HG02678 (cell line): Measurements from ENCODE around the gene RCL1.

Experiments used
- ATAC-seq: cut with Tn5 transposase; IDR thresholded peaks from one replicate; pipeline ENCODE4 v1.9.1; 2021; ENCODE audit warnings: mild to moderate bottlenecking, moderate library complexity; ENCODE audit not compliant: unreplicated experiment

The RCL1 gene

GRCh38 chr9:4805191-4805918 lies 12.6 kb downstream of the RCL1 start:
- no peak for ATAC-seq

DNA sequence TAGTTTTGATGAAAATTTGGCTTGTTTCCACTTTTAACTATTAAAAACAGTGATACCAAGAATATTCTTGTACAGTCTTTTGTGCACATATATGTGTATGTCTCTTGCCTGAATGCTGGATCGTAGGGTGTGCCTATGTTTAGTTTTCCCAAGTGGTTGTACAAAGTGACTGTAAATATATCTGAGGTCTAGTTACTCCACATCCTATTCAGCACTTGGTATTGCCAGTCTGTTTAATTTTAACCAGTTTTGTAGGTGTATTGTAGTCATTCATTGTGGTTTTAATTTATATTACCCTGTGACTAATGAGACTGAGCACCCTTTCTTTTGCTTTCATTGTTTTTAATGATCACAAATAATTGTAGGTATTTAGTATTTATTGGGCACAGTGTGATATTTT lies 17.8 kb downstream of the RCL1 start:
- no peak for ATAC-seq

DNA sequence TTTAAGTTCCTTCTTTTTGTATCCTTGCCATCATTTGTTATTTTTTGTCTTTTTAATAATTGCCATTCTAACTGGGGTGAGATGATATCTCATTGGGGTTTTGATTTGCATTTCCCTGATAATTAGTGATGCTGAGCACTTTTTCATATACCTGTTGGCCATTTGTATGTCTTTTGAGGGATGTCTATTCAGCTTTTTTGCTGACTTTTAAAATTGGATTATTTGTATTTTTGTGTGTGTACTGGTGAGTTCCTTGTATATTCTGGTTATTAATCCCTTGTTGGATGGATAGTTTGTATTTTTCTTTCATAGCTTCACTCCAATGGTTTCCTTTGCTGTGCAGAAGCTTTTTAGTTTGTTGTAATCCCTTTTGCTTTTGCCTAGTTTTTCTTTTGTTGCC lies 19.1 kb downstream of the RCL1 start:
- no peak for ATAC-seq

- ATAC-seq: no peak
Observed at GRCh38 chr9:4812858-4813257, 20.1 kb downstream of the RCL1 start.

GRCh38 chr9:4814913-4815312 lies 22.2 kb downstream of the RCL1 start:
- peak; percentile 66 for ATAC-seq

DNA sequence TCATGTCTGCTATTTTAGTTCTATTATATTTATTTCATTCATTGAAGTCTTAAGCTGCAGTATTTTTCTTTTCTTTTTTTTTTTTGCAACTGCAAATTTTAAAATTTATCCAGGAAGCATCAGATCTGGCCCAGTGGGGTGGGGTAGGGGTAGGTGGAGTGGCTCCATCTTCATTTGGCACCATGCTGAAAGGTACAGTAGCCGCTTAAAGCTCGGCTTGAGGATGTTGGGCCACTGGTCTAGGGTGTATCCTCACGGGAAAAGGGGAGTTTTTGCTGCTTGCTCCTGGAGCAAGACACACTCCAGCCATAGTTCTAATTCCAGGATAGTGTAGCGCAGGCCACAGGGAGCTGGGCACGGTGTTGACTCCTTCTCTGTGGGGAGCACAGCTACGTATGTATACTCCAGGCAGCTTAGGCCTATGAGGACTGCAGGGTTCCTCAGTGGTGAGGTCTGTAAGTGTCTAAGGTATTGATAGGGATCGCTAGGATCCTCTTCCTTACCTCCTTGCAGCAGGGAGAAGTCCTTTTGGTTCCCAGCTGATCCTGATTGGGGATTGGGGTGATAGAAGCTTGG lies 22.7 kb downstream of the RCL1 start:
- ATAC-seq: peak; percentile 22

- ATAC-seq: no peak
Observed at GRCh38 chr9:4820168-4820567, 27.4 kb downstream of the RCL1 start.

- ATAC-seq: no peak
Observed at GRCh38 chr9:4821133-4821532, 28.4 kb downstream of the RCL1 start.

DNA sequence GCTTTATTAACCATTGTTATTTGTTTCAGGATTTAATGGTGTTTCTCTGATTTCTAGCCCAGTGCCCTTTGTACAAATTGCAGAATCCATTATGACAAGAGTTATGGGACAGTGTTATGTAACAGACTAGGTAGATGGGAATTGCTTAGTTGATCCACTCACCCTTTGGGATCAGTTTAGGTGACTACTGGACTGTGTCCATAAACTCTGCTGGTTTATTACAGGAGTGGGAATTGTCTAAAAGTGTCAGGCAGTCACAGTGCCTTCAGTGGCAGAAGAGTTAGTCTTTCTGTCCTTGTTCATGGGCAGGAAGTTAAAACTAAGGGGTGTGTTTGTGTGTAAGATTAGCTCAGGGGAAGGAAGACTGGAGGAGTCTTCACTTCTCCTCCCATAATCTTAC lies 29.3 kb downstream of the RCL1 start:
- no peak for ATAC-seq

- no peak for ATAC-seq
Observed at GRCh38 chr9:4826417-4827166, 33.8 kb downstream of the RCL1 start.

DNA sequence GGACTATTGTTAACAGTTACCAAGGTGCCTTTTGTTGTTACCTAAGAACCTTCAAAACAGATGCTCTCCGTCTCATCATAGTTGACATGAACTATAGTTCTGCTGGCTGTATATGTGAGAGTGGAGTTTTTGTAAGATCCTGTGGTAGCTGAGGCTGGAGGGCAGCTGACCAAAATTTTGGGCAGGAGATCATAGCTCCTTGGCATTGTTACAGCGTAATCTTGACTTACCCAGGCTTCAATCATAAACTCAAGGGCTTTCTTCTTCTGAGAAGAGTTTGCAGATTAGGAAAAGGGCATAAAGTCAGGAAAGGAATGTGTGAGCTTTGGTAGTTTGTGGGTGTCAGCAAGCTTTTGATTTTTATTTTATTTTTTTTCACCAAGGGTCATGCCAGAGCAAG lies 34.5 kb downstream of the RCL1 start:
- ATAC-seq: no peak

DNA sequence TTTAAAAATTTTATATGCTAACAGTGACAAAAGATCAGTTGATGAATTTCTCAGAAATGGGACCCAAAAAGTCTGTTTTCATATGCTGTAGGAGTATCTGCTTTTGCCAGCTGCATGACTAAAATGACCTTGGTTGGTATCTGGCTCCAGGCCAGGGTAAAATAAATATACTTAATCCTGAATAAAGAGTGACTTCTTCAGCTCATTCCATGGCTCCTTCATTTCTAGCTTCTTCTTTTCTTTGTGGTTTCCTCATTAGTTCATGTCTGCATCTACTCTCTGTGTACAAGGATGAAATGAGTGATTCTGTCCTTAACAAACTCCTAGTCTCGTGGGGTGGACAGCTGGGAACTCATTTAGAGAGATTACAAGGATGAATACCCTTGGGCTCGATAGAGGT lies 36.0 kb downstream of the RCL1 start:
- no peak for ATAC-seq

- no peak for ATAC-seq
Observed at GRCh38 chr9:4829969-4830368, 37.2 kb downstream of the RCL1 start.

DNA sequence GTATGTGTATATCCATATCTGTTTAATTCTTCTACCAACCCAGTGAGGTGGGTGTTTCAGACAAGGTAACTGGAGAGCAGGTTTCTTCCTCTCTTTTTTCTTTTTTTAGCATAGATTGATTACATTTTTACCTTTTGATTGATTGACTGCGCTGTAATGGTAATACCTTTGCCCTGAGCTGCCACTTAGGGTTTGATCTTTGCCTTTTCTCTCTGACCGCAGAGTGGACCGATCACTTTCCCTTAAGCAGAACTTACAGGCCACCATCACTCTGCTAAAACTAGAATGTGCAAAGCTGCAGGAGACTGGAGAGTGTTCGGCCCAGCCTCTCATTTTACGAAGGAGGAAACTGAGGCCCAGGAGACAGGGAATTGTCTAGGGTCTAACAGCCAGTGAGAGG lies 38.0 kb downstream of the RCL1 start:
- no peak for ATAC-seq

- no peak for ATAC-seq
Observed at GRCh38 chr9:4831119-4831518, 38.4 kb downstream of the RCL1 start.

GRCh38 chr9:4831944-4832343 lies 39.2 kb downstream of the RCL1 start:
- ATAC-seq: no peak

GRCh38 chr9:4832786-4833579 lies 40.2 kb downstream of the RCL1 start:
- ATAC-seq: no peak

DNA sequence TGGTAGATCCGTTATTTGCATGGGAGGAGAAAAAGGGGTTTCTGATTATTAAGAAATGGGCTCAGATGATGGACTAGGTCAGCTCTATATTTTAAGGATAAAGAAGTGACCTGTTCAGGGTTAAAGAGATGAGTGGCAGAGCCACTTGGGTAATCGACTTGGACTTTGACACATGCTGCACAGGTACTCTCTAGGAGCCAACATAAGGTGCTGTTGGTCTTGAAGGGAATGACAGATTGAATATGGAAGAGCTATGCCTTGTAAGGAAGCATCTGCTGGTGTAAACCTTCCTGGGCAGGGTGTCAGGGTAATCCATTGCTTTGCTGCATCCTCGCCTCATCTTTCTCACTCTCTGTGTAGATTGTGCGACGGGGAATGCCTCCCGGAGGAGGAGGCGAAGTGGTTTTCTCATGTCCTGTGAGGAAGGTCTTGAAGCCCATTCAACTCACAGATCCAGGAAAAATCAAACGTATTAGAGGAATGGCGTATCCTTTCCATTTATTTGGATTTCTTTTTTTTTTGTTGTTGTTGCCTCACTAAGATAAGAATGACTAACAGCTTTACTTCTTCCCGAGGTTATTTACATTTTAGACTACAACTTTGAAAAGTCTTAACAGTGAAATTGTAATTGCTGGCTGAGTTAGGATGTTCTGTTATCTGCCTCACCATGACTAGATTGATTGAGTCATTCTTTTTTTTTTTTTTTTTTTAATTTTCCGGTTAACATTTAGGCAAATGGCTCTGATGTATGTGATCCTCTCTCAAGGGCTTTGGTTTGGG lies 41.2 kb downstream of the RCL1 start:
- ATAC-seq: no peak

GRCh38 chr9:4836676-4837075 lies 43.9 kb downstream of the RCL1 start:
- no peak for ATAC-seq
